ENCODE data around the gene CNTN1.

Gene CNTN1

DNA sequence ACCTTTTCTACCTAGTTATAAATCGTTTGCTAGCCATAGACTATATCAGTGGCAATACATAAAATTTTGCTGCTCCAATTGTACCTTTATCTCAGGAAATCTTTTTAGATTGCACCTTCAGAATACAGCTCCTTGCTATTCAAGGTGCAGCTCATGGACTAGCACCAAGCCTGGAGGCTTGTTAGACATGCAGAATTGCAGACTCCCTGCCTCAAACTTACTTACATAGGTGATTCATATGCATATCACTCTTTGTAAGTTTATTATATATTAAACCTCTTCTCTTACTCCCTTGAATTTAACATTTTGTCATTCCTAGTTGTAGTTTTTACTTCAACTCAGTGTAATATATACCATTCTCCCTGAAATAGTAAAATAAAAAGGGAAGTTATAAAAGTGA, 300.4 kb downstream of the CNTN1 start:
- no peak for TF ChIP-seq CTCF (IDR thresholded peaks at IDR 0.05)

GRCh38 chr12:40993158-40993557, 300.9 kb downstream of the CNTN1 start:
- TF ChIP-seq CTCF (IDR thresholded peaks at IDR 0.05): no peak

DNA sequence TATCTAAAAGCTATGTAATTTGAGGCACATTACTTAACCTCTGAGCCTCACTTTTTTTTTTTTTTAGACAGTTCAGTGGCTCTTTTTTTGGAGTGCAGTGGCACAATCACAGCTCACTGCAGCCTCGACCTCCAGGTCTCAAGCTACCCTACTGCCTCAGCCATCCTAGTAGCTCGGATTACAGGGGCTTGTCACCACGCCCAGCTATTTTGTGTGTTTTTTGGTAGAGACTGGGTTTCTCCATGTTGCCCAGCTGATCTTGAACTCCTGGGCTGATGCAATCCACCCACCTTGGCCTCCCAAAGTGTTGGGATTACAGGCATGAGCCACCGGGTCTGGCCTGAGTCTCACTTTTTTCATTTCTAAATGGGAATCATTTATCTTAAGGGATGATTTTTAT, 303.9 kb downstream of the CNTN1 start:
- TF ChIP-seq CTCF (IDR thresholded peaks at IDR 0.05): no peak

- TF ChIP-seq CTCF (IDR thresholded peaks at IDR 0.05): no peak
Measured at GRCh38 chr12:40999210-40999609, 307.0 kb downstream of the CNTN1 start.

DNA sequence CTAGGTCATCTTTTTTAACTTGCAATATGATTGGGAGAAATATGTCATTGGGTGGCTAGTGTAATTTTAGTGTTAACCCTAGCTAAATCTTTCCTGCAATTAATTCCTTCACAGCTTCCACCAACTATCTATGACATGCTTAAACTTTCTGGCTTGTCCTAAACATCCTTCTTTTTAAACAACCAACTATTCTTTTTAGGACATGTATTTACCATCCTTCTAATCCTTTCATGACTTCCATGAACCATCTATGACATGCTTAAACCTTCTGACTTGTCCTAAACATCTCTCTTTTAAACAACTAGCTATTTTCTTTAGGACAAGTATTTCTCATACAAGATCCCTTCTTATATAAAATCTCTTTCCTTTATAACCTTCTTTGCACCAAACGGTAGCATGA, 316.2 kb downstream of the CNTN1 start:
- no peak for TF ChIP-seq CTCF (IDR thresholded peaks at IDR 0.05)

DNA sequence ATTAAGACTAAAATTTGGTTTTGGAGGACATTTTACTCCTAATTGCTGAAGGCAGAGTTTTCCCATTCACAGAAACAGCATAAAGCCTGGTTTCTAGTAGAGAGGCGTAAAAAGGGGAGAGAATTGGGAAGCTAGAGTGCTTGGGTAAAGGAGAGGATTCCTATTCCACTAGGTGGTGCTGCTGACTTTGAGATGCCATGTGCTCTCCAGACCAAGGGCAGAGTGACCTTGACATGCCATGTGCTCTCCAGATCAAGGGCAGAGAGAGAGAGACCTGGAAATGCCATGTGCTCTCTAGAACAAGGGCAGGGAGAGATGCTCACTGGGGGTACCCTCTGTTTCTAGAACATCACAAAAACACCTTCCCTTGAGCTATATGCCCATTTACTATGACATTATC, 319.7 kb downstream of the CNTN1 start:
- peak; percentile 22; the same call in 1 of the 2 replicates for TF ChIP-seq CTCF (IDR thresholded peaks at IDR 0.05)

DNA sequence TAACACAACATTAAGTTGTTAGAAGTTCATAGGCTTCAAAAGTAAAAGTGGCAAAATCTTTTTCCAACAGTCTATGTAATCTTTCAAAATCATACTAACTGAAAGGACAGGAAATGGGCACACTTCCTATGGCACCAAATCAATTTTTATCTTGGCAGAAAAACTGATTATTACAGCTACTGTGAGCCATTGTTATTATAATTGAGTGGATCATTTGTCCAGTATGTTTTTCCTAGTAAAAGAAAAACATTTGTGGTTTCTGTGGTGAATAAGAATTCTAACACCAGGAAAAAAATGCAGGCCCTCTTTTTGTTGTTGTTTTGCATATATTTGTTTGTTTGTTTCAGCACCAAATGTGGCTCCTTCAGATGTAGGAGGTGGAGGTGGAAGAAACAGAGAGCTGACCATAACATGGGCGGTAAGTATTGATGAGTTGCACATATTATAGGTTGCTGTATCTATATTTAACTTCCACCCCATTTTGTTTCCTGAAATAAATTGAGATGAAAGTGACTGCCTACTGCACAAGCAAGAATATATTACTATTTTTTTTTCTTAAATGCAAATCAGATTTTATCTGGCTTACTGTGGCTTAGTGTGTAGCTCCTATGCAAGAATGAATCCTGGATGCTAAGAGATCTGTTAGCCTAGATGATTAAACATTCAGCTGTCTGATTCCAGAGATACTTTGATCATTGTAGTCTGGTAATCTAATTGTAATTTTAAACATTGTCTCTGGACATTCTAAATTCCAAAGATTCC, 321.8 kb downstream of the CNTN1 start:
- TF ChIP-seq CTCF (IDR thresholded peaks at IDR 0.05): no peak

DNA sequence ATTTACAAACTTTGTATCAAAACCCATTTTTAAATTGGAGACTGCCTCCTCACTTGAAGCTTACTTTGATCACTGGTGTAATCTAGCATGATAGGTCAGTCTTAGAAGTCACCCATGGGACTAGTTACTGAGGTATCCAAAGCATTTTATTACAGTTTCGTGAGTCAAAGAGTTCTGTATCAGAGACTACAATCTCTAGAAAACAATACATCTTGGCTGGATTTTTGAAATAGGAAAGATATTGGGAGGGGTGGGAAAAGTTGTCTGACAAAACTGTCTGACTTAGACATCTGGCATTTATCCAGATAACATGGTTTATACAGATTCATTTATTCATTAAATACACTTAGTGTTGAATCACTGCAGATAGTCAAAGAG, 322.4 kb downstream of the CNTN1 start:
- no peak for TF ChIP-seq CTCF (IDR thresholded peaks at IDR 0.05)
